ENCODE results near the gene FCER1G. TPM values are rescaled to one million over a fixed set of nuclear protein-coding genes. Genes with fewer than 3 reads are reported as not detected.

The FCER1G gene
- 2.0 and 6.1 TPM in 2 replicates for total RNA-seq (2014; rRNA removed; shearing (Covaris generic))

- DNase-seq (ENCODE audit: low spot score), result no peak
Measured at GRCh38 chr1:161215076-161215475, at the start of gene FCER1G. TSS of gene FCER1G (plus strand) at chr1:161215295. CDS start at chr1:161215322, 27 bp downstream.

- DNase-seq (ENCODE audit: low spot score), result peak; percentile 98
Measured at GRCh38 chr1:161165742-161166668, 49.1 kb upstream of the FCER1G start, which contains the start of gene PPOX. TSS of gene PPOX (plus strand) at chr1:161166426. CDS start at chr1:161166848, 422 bp downstream.

DNA sequence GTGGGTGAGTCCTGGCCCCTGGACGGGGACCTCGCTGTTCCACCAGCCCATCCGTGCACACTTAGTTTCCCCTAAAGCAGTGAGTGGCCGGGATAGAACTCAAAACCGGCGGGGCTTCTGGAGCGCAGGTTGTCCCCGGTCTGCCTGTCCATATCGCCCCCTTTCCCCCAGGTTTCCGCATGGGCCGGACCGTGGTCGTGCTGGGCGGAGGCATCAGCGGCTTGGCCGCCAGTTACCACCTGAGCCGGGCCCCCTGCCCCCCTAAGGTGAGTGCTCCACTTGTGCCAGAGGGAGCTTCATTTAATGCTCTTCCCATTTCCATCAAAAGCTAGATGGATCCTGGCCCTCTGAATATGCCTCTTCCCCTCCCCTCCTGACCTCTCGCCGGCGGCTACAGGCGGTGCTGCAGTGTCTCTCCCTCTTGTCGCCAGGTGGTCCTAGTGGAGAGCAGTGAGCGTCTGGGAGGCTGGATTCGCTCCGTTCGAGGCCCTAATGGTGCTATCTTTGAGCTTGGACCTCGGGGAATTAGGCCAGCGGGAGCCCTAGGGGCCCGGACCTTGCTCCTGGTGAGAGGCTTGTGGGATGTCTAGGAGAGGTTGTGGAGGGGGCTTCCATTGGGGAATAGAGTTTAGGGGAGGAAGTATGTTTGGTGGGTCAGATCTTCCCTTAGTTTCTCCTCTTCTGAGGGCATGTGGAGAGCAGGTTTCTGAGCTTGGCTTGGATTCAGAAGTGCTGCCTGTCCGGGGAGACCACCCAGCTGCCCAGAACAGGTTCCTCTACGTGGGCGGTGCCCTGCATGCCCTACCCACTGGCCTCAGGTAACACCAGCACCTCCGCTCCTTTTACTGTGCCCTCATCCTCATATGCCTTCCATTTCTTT is 48.2 kb upstream of the FCER1G start:
- DNase-seq (ENCODE audit: low spot score), result no peak

GRCh38 chr1:161168906-161169305 is 46.2 kb upstream of the FCER1G start:
- DNase-seq (ENCODE audit: low spot score), result no peak

DNA sequence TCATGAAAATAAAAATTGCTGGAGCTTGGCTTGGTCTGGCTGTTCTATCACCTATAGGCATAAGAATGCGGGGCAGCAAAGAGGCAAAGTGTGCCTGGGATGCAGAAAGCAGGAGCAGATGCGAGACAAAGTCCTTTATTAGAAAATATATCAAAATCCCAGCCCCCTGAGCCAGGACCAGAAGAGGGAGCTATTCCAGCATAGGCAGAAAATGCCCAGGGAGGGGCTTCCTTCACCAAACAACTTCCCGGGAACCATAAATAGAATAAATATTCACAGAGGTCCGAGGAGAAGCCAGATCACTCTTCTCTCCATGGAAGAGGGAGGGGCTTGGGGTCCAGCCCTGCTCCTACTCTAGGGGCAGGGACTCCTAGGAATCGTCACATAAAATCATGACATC is 43.9 kb upstream of the FCER1G start:
- no peak for DNase-seq (ENCODE audit: low spot score)

- no peak for DNase-seq (ENCODE audit: low spot score)
Measured at GRCh38 chr1:161171696-161172095, 43.4 kb upstream of the FCER1G start.

DNA sequence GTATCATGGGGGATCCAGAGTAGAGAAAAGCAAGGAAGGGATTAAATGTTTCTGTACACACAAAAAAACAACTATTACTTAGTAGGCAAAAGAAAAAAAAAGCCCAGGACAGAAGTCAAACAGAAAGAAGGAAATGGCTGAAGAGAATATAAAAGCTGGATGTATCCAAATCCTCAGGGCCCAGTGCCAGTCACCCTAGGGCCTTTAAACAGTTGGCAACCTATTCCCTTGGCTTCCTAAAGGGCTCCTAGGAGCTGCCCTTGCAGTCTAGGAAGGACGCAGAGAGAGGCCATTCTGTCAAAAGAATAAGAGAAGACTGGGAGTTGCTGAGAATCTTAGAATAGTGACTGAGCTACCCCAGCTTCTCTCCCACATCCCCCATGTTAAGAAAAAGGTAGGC is 42.7 kb upstream of the FCER1G start:
- DNase-seq (ENCODE audit: low spot score), result no peak

GRCh38 chr1:161172776-161173376 is 42.2 kb upstream of the FCER1G start:
- DNase-seq (ENCODE audit: low spot score), result no peak

GRCh38 chr1:161173711-161174110 is 41.4 kb upstream of the FCER1G start:
- no peak for DNase-seq (ENCODE audit: low spot score)

DNA sequence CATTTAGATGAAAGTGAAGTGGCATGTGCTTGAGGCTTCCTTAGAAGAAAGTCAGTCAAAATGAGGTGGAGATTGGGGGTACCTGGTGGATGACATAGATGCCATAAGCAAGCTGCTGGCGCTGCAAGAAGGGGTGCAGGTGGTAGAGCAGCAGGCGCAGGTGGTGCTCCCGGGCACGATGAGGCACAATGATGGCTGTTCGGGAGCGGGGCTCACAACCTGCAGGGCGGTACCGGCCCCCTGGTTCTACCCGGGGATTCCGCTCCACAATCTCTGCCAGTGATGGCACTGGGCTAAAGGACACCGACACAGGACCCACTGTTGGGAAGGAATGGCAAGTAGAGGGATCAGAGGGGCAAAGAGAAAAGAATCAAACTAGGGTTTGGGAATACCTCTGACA is 40.2 kb upstream of the FCER1G start:
- no peak for DNase-seq (ENCODE audit: low spot score)

GRCh38 chr1:161175771-161176453 is 39.2 kb upstream of the FCER1G start:
- no peak for DNase-seq (ENCODE audit: low spot score)

DNA sequence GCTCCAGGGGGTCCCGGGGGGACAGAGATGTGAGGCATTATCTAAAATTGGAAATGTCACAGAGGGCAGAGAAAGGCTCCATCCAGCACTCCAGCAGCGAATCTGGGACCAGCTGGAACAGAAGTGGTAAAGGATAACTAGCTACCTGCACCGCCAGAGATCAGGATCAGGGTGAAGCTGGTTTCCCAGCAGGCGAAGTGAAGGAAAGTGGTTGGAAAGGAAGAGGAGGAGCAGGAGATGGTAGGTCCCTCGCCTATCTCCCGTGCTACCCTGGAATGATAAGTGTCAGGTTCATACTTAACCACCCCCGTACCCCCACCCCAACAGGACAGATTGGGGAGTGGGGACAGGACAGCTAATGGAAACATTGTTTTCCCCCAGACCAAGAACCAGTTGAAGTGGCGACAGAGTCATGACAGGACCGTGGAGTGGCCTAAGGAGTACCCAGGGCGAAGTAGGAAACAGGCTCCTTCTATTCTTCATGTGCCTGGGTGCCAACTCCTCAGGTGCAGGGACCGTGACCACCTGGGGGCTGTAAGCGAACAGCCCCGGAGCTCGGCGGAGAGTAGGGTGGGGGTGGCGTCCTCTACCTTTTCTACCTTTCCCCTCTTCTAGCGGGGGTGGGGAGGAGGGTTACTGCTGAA is 38.5 kb upstream of the FCER1G start:
- no peak for DNase-seq (ENCODE audit: low spot score)

- DNase-seq (ENCODE audit: low spot score), result peak; percentile 56
Measured at GRCh38 chr1:161177112-161177935, 37.8 kb upstream of the FCER1G start, which contains the start of gene B4GALT3. TSS of gene B4GALT3 (minus strand) at chr1:161177507. CDS start at chr1:161176060, 1,447 bp downstream.

DNA sequence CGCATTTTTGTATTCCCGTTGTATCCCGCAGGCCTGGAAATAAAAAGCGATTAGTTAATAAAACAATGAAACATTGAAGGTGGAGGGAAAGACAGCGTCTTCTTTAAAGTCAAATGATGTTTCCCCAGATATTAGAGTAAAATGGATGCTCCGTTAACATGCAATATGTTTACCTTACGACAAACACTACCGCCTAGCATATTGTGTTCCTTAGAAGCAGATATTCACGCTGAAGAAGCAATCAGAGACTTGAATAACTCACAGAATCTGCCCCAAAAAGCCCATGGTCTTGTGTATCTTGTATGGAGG is 37.2 kb upstream of the FCER1G start:
- DNase-seq (ENCODE audit: low spot score), result no peak

DNA sequence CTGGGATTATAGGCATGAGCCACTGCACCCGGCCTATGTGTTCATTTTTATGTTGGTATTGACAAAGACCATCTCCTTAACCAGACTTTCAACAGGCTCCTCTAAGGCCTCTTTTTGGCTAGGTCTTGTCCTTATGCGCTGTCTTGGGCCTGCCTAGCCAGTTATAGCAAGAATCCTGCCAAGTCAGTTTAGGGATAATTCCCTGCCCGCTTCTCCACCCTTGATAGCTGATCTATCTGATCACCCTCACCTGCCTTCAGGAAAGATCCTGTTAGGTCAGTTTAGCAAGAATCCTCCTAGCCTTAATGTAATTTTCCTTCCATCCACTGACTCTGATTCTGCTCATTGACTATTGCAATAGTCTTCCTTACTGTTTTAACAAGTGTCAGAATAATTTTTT is 35.4 kb upstream of the FCER1G start:
- DNase-seq (ENCODE audit: low spot score), result no peak

GRCh38 chr1:161180639-161181038 is 34.5 kb upstream of the FCER1G start:
- no peak for DNase-seq (ENCODE audit: low spot score)

DNA sequence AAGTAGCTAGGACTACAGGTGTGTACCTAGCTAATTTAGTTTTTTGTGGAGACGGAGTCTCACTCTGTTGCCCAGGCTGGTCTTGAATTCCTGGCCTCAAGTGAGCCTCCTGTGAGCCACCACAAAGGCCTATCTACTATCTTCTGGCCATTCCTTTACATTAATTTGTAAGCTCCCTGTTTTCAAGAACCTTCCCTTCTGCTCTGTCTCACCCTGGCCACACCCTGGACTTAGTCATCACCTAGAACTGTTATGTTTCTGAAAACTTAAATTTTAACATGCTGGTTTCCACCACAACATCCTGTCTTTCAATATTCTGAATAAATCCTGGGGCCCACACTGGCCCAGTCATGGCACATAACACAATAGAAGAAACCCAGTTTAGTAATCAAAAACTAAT is 32.9 kb upstream of the FCER1G start:
- no peak for DNase-seq (ENCODE audit: low spot score)

- DNase-seq (ENCODE audit: low spot score), result peak; percentile 32
Measured at GRCh38 chr1:161185282-161185682, 29.8 kb upstream of the FCER1G start.

DNA sequence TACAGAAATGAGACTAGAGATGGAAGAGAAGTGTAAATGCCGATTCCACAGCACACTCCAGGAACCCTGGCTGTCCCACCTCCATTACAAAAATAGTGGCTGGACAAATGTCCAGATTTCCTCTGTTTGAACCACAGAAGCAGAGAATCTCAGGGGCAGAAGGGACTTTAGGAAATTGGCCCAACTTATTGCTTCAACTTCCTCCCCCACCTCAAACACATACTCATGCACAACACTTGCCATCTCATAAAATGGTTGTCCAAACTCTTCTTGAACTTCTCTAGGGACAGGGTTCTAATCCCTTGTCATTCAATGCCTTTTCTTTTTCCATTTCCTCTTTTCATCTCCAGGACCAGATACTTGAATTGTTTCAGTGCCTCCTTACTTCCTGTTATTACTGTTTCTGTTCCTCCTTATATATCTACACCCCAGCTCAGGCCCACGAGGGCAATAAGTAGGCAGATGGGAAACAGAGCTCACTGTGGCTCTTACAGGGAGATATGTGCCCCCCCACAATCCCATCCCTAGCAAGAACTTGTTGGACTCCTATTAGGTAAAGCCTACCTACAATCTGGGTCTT is 29.3 kb upstream of the FCER1G start:
- DNase-seq (ENCODE audit: low spot score), result no peak

DNA sequence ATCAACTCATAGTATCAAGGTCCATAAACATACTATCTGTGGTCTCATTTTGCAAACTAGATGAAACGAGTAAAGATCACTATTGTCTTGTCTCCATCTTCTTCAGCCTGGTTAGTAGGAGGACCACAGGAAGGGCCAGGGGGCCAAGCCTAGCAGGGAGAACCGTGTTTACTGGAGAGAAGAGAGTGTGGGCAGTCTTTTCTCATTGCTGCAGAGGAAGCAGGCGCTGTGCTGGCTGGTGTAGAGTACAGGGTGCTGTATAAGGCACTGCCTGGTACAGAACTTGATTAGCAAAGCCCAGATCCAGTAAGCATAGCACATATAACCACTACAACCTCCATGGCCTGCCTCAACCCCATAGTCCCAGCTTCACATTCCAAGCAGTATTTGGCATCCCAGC is 27.8 kb upstream of the FCER1G start:
- no peak for DNase-seq (ENCODE audit: low spot score)

All from H4 (cell line).